H1 (cell line): ENCODE data around the gene NIN. TPM values are rescaled to one million over a fixed set of nuclear protein-coding genes. Genes with fewer than 3 reads are reported as not detected.

Experiments
- CTCF ChIA-PET: fragments of 300-600 bp; sonication (Branson Sonifier 250); formaldehyde crosslinking; loops from one replicate; lab custom pipeline; 2021; ENCODE audit not compliant: partially characterized antibody; lab: Charles Lee
- POLR2A ChIA-PET: fragments of 300-600 bp; sonication (Branson Sonifier 250); formaldehyde crosslinking; loops from one replicate; lab custom pipeline; 2021; ENCODE audit warnings: inconsistent platforms; ENCODE audit not compliant: partially characterized antibody; lab: Charles Lee
- DNase-seq, 2 experiments: peaks; one replicate each; pipeline versions ENCODE4 v3.0.0 to v3.0.0-alpha.2; 2010 to 2022; ENCODE audit warnings: low spot score in 2 of 2, low read depth in 1 of 2, mixed read lengths in 1 of 2
- FAIRE-seq: peaks from 2 replicates; lab custom pipeline; 2011; peaks lifted over from hg19 to GRCh38; lab: Jason Lieb, UNC
- H2AFZ ChIP-seq: 2 replicates; pipeline ENCODE4 v1.8.1; 2012; ENCODE audit warnings: low read length, inconsistent platforms
- H2AK5ac ChIP-seq: 2 replicates; pipeline ENCODE4 v1.6.1; 2013; ENCODE audit warnings: low read depth, low read length
- H2BK120ac ChIP-seq: replicated peaks from 2 replicates; pipeline ENCODE3; 2013; ENCODE audit warnings: low read depth, low read length, inconsistent platforms
- H2BK12ac ChIP-seq: 2 replicates; pipeline ENCODE4 v1.6.1; 2013; ENCODE audit warnings: low read depth, low read length
- H2BK15ac ChIP-seq: 2 replicates; pipeline ENCODE4 v1.6.1; 2013; ENCODE audit warnings: low read length
- H2BK20ac ChIP-seq: 2 replicates; pipeline ENCODE4 v1.6.1; 2013; ENCODE audit warnings: low read length
- H2BK5ac ChIP-seq: 2 replicates; pipeline ENCODE4 v1.6.1; 2013; ENCODE audit warnings: low read depth, low read length
- H3K14ac ChIP-seq: 2 replicates; pipeline ENCODE4 v1.6.1; 2013; ENCODE audit warnings: inconsistent platforms; ENCODE audit not compliant: insufficient read length
- H3K18ac ChIP-seq: 2 replicates; pipeline ENCODE4 v1.6.1; 2013; ENCODE audit warnings: low read length; ENCODE audit errors: extremely low read depth
- H3K23ac ChIP-seq: 2 replicates; pipeline ENCODE4 v1.6.1; 2013; ENCODE audit warnings: inconsistent platforms; ENCODE audit not compliant: insufficient read length
- H3K23me2 ChIP-seq: 2 replicates; pipeline ENCODE4 v1.6.1; 2013; ENCODE audit warnings: low read depth, low read length
- H3K27ac ChIP-seq: 2 replicates; pipeline ENCODE4 v1.6.1; 2011; ENCODE audit warnings: low read depth, low read length, inconsistent platforms
- H3K27me3 ChIP-seq, 4 experiments: replicated peaks in 1 of 4; 1 replicate in 1 of 4; 2 replicates in 3 of 4; pipeline versions ENCODE4 v1.6.1 to v1.8.1; 2011 to 2013; ENCODE audit warnings: low read length in 3 of 4, mild to moderate bottlenecking in 3 of 4, inconsistent platforms in 2 of 4, mixed read lengths in 2 of 4, moderate library complexity in 1 of 4; ENCODE audit not compliant: control insufficient read depth in 3 of 4, insufficient read depth in 3 of 4; ENCODE audit errors: extremely low read depth in 1 of 4
- H3K36me3 ChIP-seq, 4 experiments: 2 replicates each; pipeline versions ENCODE4 v1.6.1 to v1.8.1; 2011 to 2013; ENCODE audit warnings: mild to moderate bottlenecking in 4 of 4, low read length in 3 of 4, moderate library complexity in 2 of 4, control low read depth in 1 of 4, inconsistent platforms in 1 of 4; ENCODE audit not compliant: insufficient read depth in 4 of 4, control insufficient read depth in 2 of 4
- H3K4ac ChIP-seq: replicated peaks from 2 replicates; pipeline ENCODE3; 2013; ENCODE audit warnings: low read length, low read depth, mixed read lengths, inconsistent platforms; ENCODE audit not compliant: insufficient read length
- H3K4me1 ChIP-seq, 4 experiments: replicated peaks in 1 of 4; 1 replicate in 1 of 4; 2 replicates in 3 of 4; pipeline versions ENCODE4 v1.6.1 to v1.8.1; 2011 to 2013; ENCODE audit warnings: low read length in 3 of 4, inconsistent platforms in 2 of 4, mixed read lengths in 1 of 4; ENCODE audit not compliant: insufficient read depth in 4 of 4, control insufficient read depth in 3 of 4
- H3K4me2 ChIP-seq, 2 experiments: 2 replicates each; pipeline versions ENCODE4 v1.6.1 to v1.8.1; 2011 to 2013; ENCODE audit warnings: low read depth in 2 of 2, low read length in 2 of 2, control low read depth in 1 of 2, inconsistent platforms in 1 of 2, mild to moderate bottlenecking in 1 of 2; ENCODE audit not compliant: insufficient read depth in 1 of 2
- H3K4me3 ChIP-seq, 4 experiments: fragments of 200-600, 300-600 bp in 1 of 4; sonication (generic), shearing (Covaris generic), sonication (Bioruptor Twin) in 1 of 4; 2 replicates each; pipeline versions ENCODE4 v1.5.1 to v1.8.1; 2011 to 2016; ENCODE audit warnings: low read length in 4 of 4, low read depth in 3 of 4, control low read depth in 2 of 4, inconsistent platforms in 2 of 4, mild to moderate bottlenecking in 2 of 4, mixed read lengths in 1 of 4, moderate library complexity in 1 of 4; ENCODE audit not compliant: insufficient read depth in 2 of 4; ENCODE audit errors: extremely low read depth in 1 of 4
- H3K56ac ChIP-seq: replicated peaks from 2 replicates; pipeline ENCODE3; 2013; ENCODE audit warnings: low read depth, mild to moderate bottlenecking, mixed read lengths, low read length, inconsistent platforms; ENCODE audit not compliant: insufficient read length
- H3K79me1 ChIP-seq: 2 replicates; pipeline ENCODE4 v1.6.1; 2013; ENCODE audit warnings: low read depth, low read length, control low read depth
- H3K79me2 ChIP-seq, 2 experiments: 2 replicates each; pipeline versions ENCODE4 v1.6.1 to v1.8.1; 2012 to 2013; ENCODE audit warnings: low read length in 2 of 2, mild to moderate bottlenecking in 2 of 2, inconsistent platforms in 1 of 2; ENCODE audit not compliant: insufficient read depth in 2 of 2, control insufficient read depth in 1 of 2
- H3K9ac ChIP-seq, 4 experiments: replicated peaks in 1 of 4; 1 replicate in 1 of 4; 2 replicates in 3 of 4; pipeline versions ENCODE4 v1.6.1 to v1.8.1; 2011 to 2013; ENCODE audit warnings: low read depth in 3 of 4, low read length in 3 of 4, control low read depth in 2 of 4, mild to moderate bottlenecking in 2 of 4, moderate library complexity in 2 of 4, inconsistent platforms in 1 of 4; ENCODE audit errors: extremely low read depth in 1 of 4
- H3K9me3 ChIP-seq, 2 experiments: 2 replicates each; pipeline versions ENCODE4 v1.6.1 to v1.8.1; 2012 to 2013; ENCODE audit warnings: mild to moderate bottlenecking in 2 of 2, moderate library complexity in 2 of 2, control low read depth in 1 of 2, inconsistent platforms in 1 of 2, low read depth in 1 of 2, low read length in 1 of 2, mixed read lengths in 1 of 2; ENCODE audit not compliant: insufficient read depth in 2 of 2
- H4K20me1 ChIP-seq, 2 experiments: replicated peaks in 1 of 2; 2 replicates each; pipeline versions ENCODE3 to v1.8.1; 2011 to 2013; ENCODE audit warnings: inconsistent platforms in 2 of 2, low read length in 2 of 2, mild to moderate bottlenecking in 1 of 2; ENCODE audit not compliant: insufficient read depth in 2 of 2, control insufficient read depth in 1 of 2
- H4K5ac ChIP-seq: 2 replicates; pipeline ENCODE4 v1.6.1; 2013; ENCODE audit warnings: low read length, low read depth, mixed read lengths, inconsistent platforms; ENCODE audit not compliant: insufficient read length
- H4K8ac ChIP-seq: 2 replicates; pipeline ENCODE4 v1.8.0; 2013; ENCODE audit warnings: mild to moderate bottlenecking, moderate library complexity, low read length, inconsistent platforms; ENCODE audit not compliant: insufficient read depth; ENCODE audit errors: extremely low read depth
- H4K91ac ChIP-seq: replicated peaks from 2 replicates; pipeline ENCODE3; 2013; ENCODE audit warnings: low read length, mixed read lengths, inconsistent platforms; ENCODE audit not compliant: insufficient read length
- CBX8 ChIP-seq: fragments of 300-800, 300-1000 bp; sonication (generic); IDR thresholded peaks from 2 replicates; pipeline ENCODE4 v1.7.1; 2016; ENCODE audit warnings: low read depth, low read length, borderline replicate concordance
- CREB1 ChIP-seq: IDR thresholded peaks from 2 replicates; pipeline ENCODE4 v1.6.1; 2012; ENCODE audit warnings: inconsistent platforms
- EZH2 ChIP-seq: fragments of 200-600 bp; sonication (generic); IDR thresholded peaks from 2 replicates; pipeline ENCODE4 v1.7.1; 2012; ENCODE audit warnings: low read depth, mild to moderate bottlenecking, moderate library complexity, low read length, inconsistent platforms; ENCODE audit not compliant: severe bottlenecking
- GABPA ChIP-seq: IDR thresholded peaks from 2 replicates; pipeline ENCODE4 v1.6.1; 2011; ENCODE audit warnings: mild to moderate bottlenecking, low read length, moderate library complexity, borderline replicate concordance; ENCODE audit not compliant: insufficient read depth
- GTF2F1 ChIP-seq: IDR thresholded peaks from 2 replicates; pipeline ENCODE4 v1.6.1; 2012; ENCODE audit warnings: low read depth, low read length, improper control_type of control experiment, borderline replicate concordance
- POLR2AphosphoS5 ChIP-seq: IDR thresholded peaks from 2 replicates; pipeline ENCODE4 v1.6.1; 2011; ENCODE audit warnings: low read depth, low read length
- RBBP5 ChIP-seq: IDR thresholded peaks from 2 replicates; pipeline ENCODE4 v1.7.1; 2012; ENCODE audit warnings: low read depth, mild to moderate bottlenecking, inconsistent platforms, low read length, moderate library complexity, borderline replicate concordance
- RNF2 ChIP-seq: fragments of 200-900, 300-1000 bp; sonication (generic); IDR thresholded peaks from 2 replicates; pipeline ENCODE4 v1.7.1; 2016; ENCODE audit warnings: borderline replicate concordance, low read depth, mild to moderate bottlenecking, antibody characterized with exemption, low read length; ENCODE audit not compliant: poor library complexity, severe bottlenecking; ENCODE audit errors: missing control alignments
- SIRT6 ChIP-seq: IDR thresholded peaks from one replicate; pipeline ENCODE4 v1.7.1; 2012; ENCODE audit warnings: low read length, inconsistent platforms
- TAF7 ChIP-seq: optimal IDR thresholded peaks from 2 replicates; pipeline ENCODE3; 2011; ENCODE audit warnings: low read depth, mild to moderate bottlenecking, inconsistent platforms, low read length, moderate library complexity, borderline replicate concordance
- TBP ChIP-seq: IDR thresholded peaks from 2 replicates; pipeline ENCODE4 v1.6.1; 2011; ENCODE audit warnings: low read depth, low read length, improper control_type of control experiment
- TCF12 ChIP-seq: IDR thresholded peaks from 2 replicates; pipeline ENCODE4 v1.6.1; 2011; ENCODE audit warnings: low read depth, mild to moderate bottlenecking, low read length
- ZNF274 ChIP-seq: IDR thresholded peaks from 2 replicates; pipeline ENCODE4 v1.7.0; 2012; ENCODE audit warnings: low read length, borderline replicate concordance; ENCODE audit errors: extremely low read depth
- WGBS, 2 experiments: shearing (Covaris generic) in 1 of 2; methylation state at CpG; one replicate each; pipeline versions ENCODE4 v1.1.6 to v1.1.7; 2013 to 2015; ENCODE audit warnings: low lambda C conversion rate in 2 of 2, mixed read lengths in 2 of 2, inconsistent platforms in 1 of 2, low coverage in 1 of 2, missing lambda C conversion rate in 1 of 2; ENCODE audit not compliant: insufficient replicate concordance in 2 of 2, insufficient coverage in 1 of 2, insufficient read length in 1 of 2; ENCODE audit errors: extremely low coverage in 1 of 2, missing lambda C conversion rate in 1 of 2; 5-methylcytosine and 5-hydroxymethylcytosine counted together
- polyA plus RNA-seq, 7 experiments: library from polyadenylated mRNA; depleted of rRNA in 3 of 7; stranded (reverse) in 5 of 7; unstranded in 2 of 7; fragments of >200 nt in 5 of 7; fragments of 200-250 nt in 2 of 7; gene quantifications; 1 replicate in 5 of 7; 2 replicates in 1 of 7; 4 replicates in 1 of 7; pipeline versions ENCODE4 v1.2.1 to v1.2.3, GENCODE V29; 2011 to 2013; ENCODE audit warnings: missing spikeins in 2 of 7, mixed read lengths in 2 of 7
- total RNA-seq: library from RNA; stranded (reverse); fragmentation: NEBNext Ultra II Directional; extraction: Animal tissue kit (Norgen Biotek cat#: 25700); gene quantifications from 2 replicates; pipeline ENCODE4 v1.2.1, GENCODE V29; 2021

The NIN gene
- total and polyA plus RNA-seq, 2 of the 8 experiments (the other 6 are each of a cell fraction or from before 2014, with no cell fraction given) = 3.2 to 21.3 TPM

DNA sequence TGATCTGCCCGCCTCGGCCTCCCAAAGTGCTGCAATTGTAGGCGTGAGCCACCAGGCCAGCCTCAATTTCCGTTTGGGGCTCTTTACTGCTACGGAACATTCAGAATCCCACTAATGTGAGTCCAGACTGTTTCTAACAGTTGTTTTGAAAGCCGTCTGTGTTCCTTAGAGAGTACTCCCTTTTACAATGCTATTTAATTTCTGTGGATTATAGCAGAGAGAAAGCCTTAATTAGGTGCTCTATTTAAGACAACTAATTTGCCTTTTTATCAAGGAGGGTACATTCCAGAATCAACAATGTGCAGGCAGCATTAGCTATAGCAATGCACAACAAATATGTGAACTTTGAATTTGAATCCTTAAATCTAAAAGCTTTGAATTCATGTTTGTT lies 160.1 kb downstream of the NIN start:
- no peaks in the 10 kb centered on the region for H3K79me1 ChIP-seq
- POLR2A ChIA-PET = interaction anchor here (0.9 to 4.6 kb wide), 5 partner anchors 13 to 26 kb away, joined by 3 to 70 read pairs (median 3); no protein-coding TSS in a partner anchor

More for the DNA sequence above, 160.1 kb downstream of the NIN start:
- Histone ChIP-seq H3K27ac (no peak overlapping the region), H3K23me2 (peaks cover 3% of the 10 kb centered on the region; the same call in 1 of the 2 replicates), H4K91ac (no peak overlapping the region), H3K79me2 (peaks cover 4 to 19% of the 10 kb centered on the region in 2 experiments; a peak in 3 of 4 replicates), H3K9me3 (no peaks in the 10 kb centered on the region), H3K14ac (no peak overlapping the region), H2BK12ac (no peak overlapping the region), H2BK20ac (no peak overlapping the region), H3K9ac (no peak overlapping the region), H3K36me3 (no peaks in the 10 kb centered on the region; a peak in 1 of 8 replicates), H2BK15ac (no peak overlapping the region), H3K18ac (no peak overlapping the region), H3K4ac (no peak overlapping the region), H2AK5ac (no peak overlapping the region), H2BK120ac (no peak overlapping the region), H3K23ac (no peak overlapping the region), H4K5ac (no peak overlapping the region), H3K4me3 (no peak overlapping the region), H3K4me2 (peak overlapping the region in 1 of 2 experiments; percentile 89; a peak in 1 of 4 replicates), H4K20me1 (no peaks in the 10 kb centered on the region), H3K56ac (no peak overlapping the region), H2BK5ac (no peak overlapping the region), H3K4me1 (peaks cover 7 to 17% (median 12%) of the 10 kb centered on the region in 4 experiments), H3K27me3 (no peaks in the 10 kb centered on the region), H4K8ac (no peak overlapping the region), H2AFZ (no peak overlapping the region)
- TF ChIP-seq CREB1 = no peak
- TF ChIP-seq RNF2 = no peak
- no peak for TF ChIP-seq TAF7
- TF ChIP-seq TBP = no peak
- TF ChIP-seq GTF2F1 = no peak
- no peak for TF ChIP-seq SIRT6
- no peak for TF ChIP-seq EZH2
- no peak for TF ChIP-seq GABPA
- TF ChIP-seq CBX8 = no peak
- no peak for TF ChIP-seq POLR2AphosphoS5
- no peak for TF ChIP-seq TCF12
- no peak for TF ChIP-seq ZNF274
- no peak for TF ChIP-seq RBBP5
- CTCF ChIA-PET = interaction anchor here (1.0 to 1.7 kb wide), 4 partner anchors 13 to 107 kb away, joined by 3 read pairs; no protein-coding TSS in a partner anchor
- 78% methylated on average over 6 of the region's 6 CpGs; no CpG with 5 or more reads in 1 of the 2 experiments for WGBS, 2 experiments
- DNase-seq = no peak
- FAIRE-seq = no peak
